A172 (cell line): Measurements from ENCODE around the gene FBXO31. TPM values are rescaled to one million over a fixed set of nuclear protein-coding genes. Genes with fewer than 3 reads are reported as not detected.
"Not testable (repeated sequence)": the region's sequence is repeated elsewhere in the genome, so short reads cannot be mapped to it uniquely, and the experiment has no call there.

Source experiments
- DNase-seq: peaks from one replicate; pipeline ENCODE4 v3.0.0-alpha.2; 2015; ENCODE audit warnings: low spot score
- total RNA-seq: library from RNA; depleted of rRNA; stranded (reverse); fragments of >200 nt; shearing (Covaris generic); gene quantifications from 2 replicates; pipeline ENCODE4 v1.2.3, GENCODE V29; 2014

The FBXO31 gene
- total RNA-seq, 1 experiment from 2014 or later = 18.4 TPM

DNA sequence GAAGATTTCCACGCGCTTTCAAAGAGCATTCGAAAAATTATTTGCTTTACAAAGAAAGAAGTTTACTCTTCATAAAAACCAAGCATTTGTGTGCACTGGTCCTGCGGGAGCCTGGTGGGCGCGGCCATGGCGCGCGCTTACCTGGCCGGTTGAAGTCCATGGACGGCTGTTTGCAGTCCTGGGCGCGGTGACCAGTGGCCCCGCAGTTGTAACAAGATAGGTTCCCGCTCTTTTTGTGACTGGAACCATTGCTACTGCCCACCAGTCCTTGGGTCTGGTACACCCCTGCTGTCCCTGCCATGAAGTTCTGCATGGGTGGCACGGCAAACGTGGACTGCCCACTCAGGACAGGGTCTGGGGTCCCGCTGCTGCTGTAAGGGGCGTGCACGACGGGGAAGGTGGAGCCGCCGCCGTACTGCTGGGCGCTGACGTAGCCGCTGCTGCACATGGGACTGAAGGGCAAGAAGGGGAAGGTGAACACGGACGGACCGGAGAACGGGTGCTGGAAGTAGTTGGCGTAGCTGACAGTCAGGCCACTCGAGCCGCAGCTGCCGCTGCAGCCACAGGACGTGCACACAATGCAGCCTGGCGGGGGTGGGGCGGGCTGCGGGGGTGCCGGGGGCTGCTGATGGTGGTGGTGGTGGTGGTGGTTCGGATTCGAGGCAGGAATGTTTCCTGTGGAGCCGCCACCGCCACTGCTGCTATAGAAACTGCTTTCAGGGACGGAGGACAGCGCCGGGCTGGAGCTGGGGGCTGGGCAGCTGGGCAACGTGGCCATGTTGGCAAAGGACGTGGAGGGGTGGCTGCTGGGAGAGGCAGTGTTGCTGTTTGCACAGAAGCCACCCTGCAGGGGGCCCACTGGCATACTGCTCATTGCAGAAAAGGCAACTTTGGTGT, 28.0 kb upstream of the FBXO31 start:
- no peak for DNase-seq

DNA sequence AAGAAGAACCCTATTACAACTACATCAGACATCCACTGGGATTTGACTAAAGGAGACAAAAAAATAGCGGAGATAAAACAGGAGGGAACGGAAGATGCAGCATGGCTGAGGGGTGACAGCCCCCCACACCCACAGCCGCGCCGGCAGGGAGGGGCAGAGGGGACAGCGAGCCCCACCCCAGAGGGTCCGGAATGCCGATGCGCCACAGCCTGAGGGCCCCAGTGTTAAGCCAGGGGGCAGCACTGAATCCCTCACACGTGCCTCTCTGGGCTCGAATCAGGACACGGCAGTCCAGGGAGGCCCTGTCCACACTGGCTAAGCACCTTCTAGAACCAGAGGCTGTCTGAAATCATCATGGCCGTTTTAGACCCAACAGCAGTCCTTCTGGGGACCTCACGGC, 27.4 kb upstream of the FBXO31 start:
- DNase-seq = no peak

DNA sequence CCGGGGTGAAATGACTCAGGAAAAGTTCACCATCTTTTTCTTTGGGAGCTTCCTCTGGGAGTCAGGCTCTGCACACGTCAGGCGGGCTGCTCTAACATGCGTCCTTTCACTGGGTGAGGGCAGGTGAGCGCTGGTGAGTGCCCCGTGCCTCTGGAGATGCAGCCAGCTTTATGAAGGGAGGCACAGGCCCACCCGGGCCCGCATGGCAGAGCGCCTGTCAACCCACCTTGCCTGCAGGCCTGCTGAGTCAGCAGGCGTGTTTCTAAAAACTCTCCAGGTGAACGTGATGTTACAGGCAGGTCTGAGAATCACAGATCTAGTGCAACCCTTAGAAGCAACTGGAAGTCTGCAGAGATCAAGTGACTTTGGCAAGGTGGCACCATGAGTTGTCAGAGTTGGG, 27.0 kb upstream of the FBXO31 start:
- no peak for DNase-seq

- DNase-seq = no peak
Observed at GRCh38 chr16:87409781-87410180, 26.2 kb upstream of the FBXO31 start.

DNA sequence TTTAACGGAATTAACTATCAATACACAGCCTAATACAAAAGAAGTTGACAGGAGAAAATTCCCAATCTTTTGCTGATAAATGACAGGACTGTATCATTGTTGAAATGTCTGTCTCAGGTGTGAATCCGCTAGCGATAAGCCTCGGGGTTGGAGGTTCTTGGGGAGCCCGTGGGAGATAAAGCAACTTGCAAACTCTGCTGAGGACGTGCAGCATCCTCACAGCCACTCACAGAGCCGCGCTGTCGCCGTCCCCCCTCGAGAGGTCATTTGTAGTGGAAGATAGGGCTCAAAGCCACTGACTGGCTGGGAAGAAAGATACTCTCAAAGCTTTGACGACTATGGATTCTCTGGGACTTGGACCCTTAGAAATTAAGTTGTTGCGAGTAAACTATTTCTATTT, 25.6 kb upstream of the FBXO31 start:
- DNase-seq = no peak

- peak; percentile 96 for DNase-seq
Observed at GRCh38 chr16:87407511-87408112, 24.0 kb upstream of the FBXO31 start.

DNA sequence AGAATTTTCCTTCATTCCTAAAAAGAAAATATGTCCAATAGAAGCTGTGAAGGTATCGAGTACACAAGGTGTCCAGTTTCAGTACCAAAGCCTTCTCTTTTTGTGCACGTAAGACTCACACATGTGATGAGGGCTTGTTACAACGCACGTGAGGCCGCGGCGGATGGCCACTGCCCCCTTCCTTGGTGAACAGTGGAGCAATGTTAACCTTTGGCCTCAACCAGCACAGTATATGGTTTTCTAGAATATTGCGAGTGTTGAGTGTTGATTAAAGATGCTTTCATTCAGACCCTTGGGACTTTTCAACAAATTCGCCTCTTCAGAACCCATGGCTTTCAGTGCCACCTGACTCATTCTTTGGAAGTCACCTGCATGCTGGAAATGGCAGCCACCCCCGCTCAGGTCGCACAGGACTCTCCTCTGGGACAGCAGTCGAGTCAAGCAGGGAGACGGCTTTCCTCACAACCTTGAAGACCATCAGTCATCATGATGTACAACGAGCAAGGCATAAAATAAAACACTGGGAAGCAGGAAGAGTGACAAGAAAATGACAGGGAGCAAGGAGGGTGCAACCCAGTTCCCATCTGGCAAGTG, 23.0 kb upstream of the FBXO31 start:
- DNase-seq = no peak

DNA sequence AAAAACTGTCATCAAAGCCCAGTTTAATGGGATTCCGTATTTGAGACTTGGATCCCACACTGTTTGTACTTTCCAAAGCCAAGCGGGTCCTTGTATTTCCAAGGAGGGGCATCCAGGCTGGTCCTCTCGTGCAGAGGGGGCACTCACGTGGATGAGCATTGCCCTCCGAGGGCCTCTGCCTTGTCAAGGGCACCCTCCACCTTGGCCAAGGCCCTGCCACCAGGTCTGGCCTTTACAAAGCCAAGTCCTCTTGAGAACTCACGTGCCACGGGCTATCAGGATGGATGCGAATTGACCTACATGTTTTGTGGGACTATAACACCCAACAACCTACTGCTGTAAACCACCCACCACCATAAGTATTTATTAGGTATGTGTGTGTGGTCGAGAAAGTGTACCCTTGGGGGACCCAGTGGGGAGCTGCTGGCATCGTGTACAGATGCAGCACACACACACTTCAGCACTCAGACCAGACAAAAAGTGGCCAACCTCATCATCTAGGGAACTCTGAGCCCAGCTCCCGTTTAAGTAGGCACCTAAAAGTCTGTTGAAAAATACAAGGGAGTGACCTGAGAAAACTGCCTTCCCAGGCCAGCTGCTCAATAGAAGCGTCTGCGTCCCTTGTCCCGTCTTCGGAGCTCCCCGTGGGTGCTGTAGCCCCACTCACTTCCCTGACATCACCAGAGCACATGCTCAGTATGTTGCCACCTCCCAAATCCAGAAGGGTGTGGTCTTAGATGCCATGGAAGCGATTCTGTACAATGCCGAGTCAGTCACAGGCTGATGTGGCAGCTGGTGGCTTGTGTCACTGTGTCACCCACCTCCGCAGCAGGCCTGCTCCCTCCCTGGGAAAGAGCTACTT, 21.4 kb upstream of the FBXO31 start:
- no peak for DNase-seq

- DNase-seq = no peak
Observed at GRCh38 chr16:87395181-87395842, 11.7 kb upstream of the FBXO31 start.

GRCh38 chr16:87393680-87394055, 10.1 kb upstream of the FBXO31 start:
- no peak for DNase-seq

- DNase-seq = peak; percentile 32
Observed at GRCh38 chr16:87392821-87393679, 9.5 kb upstream of the FBXO31 start.

DNA sequence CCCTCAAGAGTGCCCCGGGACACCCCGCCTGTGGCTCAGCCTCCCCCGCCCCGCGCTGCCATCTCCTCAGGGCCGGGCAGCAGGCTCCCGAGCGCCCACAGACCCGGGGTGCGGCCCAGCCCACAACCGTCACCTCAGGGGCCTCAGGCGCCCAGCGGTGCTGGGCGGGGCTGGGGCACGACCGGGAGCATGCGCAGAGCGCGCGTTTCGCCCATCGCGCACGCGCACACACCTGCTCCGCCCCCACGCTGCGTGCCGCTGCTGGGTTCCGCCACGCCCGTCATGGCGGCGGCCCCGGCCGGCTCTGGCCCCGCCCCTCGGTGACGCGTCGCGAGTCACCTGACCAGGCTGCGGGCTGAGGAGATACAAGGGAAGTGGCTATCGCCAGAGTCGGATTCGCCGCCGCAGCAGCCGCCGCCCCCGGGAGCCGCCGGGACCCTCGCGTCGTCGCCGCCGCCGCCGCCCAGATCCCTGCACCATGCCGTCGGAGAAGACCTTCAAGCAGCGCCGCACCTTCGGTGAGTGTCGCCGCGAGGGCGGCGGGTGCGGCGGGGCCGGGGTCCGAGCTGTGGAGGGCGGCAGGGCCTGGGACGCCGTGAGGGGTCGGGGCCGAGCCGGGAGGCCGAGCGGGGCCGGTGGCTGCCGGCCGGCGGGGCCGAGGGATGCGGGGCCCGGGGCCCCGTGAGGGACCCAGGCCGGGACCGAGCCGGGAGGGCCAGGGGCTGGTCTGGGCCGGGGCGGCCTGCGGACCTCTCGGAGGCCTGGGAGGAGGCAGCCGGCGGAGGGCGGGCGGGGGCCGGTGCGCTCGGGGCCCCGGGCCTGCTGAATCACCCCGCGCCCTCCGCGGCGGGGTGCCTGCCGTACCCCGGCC, 8.6 kb upstream of the FBXO31 start, which contains the start of gene MAP1LC3B:
Gene MAP1LC3B, plus strand, starts transcription at position 387 of the 871 bp plus-strand sequence. Its CDS starts 92 bp downstream, at position 479.
- DNase-seq = peak; percentile 89

- DNase-seq = no peak
Observed at GRCh38 chr16:87391324-87391949, 7.9 kb upstream of the FBXO31 start.

DNA sequence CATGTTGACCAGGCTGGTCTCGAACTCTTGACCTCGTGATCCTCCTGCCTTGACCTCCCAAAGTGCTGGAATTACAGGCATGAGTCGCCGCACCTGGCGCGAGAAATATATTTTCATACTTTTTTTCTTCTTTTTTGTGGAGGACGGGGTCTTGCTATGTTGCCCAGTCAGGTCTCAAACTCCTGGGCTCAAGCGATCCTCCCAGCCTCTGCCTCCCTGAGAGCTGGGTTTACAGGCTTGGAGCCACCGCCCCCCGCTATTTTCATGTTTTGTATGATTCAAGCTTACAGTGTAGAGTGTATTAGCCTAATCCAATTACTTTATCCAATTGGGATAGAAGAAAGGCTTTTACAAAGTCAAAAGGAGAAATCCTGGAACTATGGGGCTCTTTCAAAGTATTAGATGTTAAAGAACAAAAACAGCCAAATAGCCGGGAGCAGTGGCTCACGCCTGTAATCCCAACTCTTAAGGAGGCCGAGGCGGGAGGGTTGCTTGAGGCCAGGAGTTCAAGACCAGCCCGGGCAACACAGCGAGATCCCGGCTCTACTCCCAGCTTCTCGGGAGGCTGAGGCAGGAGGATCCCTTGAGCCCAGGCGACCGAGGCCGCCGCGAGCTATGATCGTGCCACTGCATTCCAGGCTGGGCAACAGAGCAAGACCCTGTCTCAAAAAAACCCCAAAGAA, 7.2 kb upstream of the FBXO31 start:
- DNase-seq = no peak

DNA sequence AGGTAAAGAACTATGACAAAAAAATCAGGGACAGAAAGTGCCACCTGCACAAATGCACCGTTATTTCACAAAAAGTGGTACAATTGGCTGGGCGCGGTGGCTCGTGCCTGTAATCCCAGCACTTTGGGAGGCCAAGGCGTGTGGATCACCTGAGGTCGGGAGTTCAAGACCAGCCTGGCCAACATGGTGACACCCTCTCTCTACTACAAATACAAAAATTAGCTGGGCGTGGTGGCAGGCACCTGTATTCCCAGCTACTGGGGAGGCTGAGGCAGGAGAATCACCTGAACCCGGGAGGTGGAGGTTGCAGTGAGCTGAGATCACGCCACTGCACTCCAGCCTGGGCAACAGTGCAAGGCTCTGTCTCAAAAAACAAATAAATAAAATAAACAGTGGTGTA, 6.3 kb upstream of the FBXO31 start:
- not testable (repeated sequence) for DNase-seq

GRCh38 chr16:87389245-87389644, 5.7 kb upstream of the FBXO31 start:
- no peak for DNase-seq

DNA sequence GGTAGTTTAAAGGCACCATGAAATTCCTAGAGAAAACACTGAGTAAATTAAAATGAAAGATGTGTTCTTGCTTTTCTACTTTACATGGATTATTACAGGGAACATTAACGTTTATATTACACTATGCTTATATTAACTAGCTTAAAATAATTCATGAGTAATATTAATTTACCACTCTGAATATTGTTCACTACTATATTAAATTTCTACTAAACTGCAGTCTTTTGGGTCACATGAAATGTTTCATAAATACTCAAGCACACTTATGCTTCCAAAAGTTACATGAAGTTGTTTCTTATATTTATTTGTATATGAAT, 5.2 kb upstream of the FBXO31 start:
- DNase-seq = no peak
